Karpas-422 (cell line): Measurements from ENCODE around the gene MEIS1. TPM values are rescaled to one million over a fixed set of nuclear protein-coding genes. Genes with fewer than 3 reads are reported as not detected.

ENCODE experiments used
- DNase-seq: peaks from one replicate; pipeline ENCODE4 v3.0.0-alpha.2; 2015
- H2AFZ ChIP-seq: fragments of 200-600 bp; sonication (generic); 2 replicates; pipeline ENCODE4 v1.6.1; 2014; ENCODE audit warnings: antibody characterized with exemption, low read length, mixed read lengths
- H3K27ac ChIP-seq: fragments of 200-600 bp; sonication (generic); 2 replicates; pipeline ENCODE4 v1.5.1; 2014; ENCODE audit warnings: mild to moderate bottlenecking, low read length, moderate library complexity
- H3K27me3 ChIP-seq: fragments of 200-600 bp; sonication (generic); 2 replicates; pipeline ENCODE4 v1.6.1; 2014; ENCODE audit warnings: low read length, mixed read lengths
- H3K36me3 ChIP-seq: fragments of 200-600 bp; sonication (generic); 2 replicates; pipeline ENCODE4 v1.6.1; 2014; ENCODE audit warnings: low read length, mixed read lengths; ENCODE audit not compliant: insufficient read depth
- H3K4me1 ChIP-seq: fragments of 200-600 bp; sonication (generic); 2 replicates; pipeline ENCODE4 v1.6.1; 2014; ENCODE audit warnings: mild to moderate bottlenecking, low read length, mixed read lengths
- H3K4me2 ChIP-seq: fragments of 200-600 bp; sonication (generic); 2 replicates; pipeline ENCODE4 v1.6.1; 2014; ENCODE audit warnings: low read length, low read depth, mild to moderate bottlenecking; ENCODE audit not compliant: poor library complexity, severe bottlenecking
- H3K4me3 ChIP-seq: fragments of 200-600 bp; sonication (generic); 2 replicates; pipeline ENCODE4 v1.5.1; 2014; ENCODE audit warnings: mild to moderate bottlenecking, antibody characterized with exemption, low read length, mixed read lengths
- H3K79me2 ChIP-seq: fragments of 200-600 bp; sonication (generic); 2 replicates; pipeline ENCODE4 v1.6.1; 2014; ENCODE audit warnings: mild to moderate bottlenecking, low read length, mixed read lengths
- H3K9ac ChIP-seq: fragments of 200-600 bp; sonication (generic); 2 replicates; pipeline ENCODE4 v1.6.0; 2014; ENCODE audit warnings: low read length
- H3K9me2 ChIP-seq: fragments of 200-600 bp; sonication (generic), shearing (Covaris generic); replicated peaks from 2 replicates; pipeline ENCODE4 v1.6.0; 2014; ENCODE audit warnings: mild to moderate bottlenecking, low read length, moderate library complexity; ENCODE audit not compliant: insufficient read depth
- H3K9me3 ChIP-seq: fragments of 300-700, 200-600 bp; sonication (generic); 2 replicates; pipeline ENCODE4 v1.6.1; 2014; ENCODE audit warnings: low read length, mixed read lengths
- H4K20me1 ChIP-seq: fragments of 200-600 bp; sonication (generic); 2 replicates; pipeline ENCODE4 v1.6.1; 2014; ENCODE audit warnings: mild to moderate bottlenecking, antibody characterized with exemption, low read length, low read depth; ENCODE audit not compliant: insufficient read depth
- total RNA-seq: library from RNA; depleted of rRNA; stranded (reverse); fragments of >200 nt; shearing (Covaris generic); gene quantifications from 2 replicates; pipeline ENCODE4 v1.2.3, GENCODE V29; 2014; ENCODE audit warnings: low replicate concordance

MEIS1 gene
- total RNA-seq, 1 experiment from 2014 or later = 32.5 TPM

DNA sequence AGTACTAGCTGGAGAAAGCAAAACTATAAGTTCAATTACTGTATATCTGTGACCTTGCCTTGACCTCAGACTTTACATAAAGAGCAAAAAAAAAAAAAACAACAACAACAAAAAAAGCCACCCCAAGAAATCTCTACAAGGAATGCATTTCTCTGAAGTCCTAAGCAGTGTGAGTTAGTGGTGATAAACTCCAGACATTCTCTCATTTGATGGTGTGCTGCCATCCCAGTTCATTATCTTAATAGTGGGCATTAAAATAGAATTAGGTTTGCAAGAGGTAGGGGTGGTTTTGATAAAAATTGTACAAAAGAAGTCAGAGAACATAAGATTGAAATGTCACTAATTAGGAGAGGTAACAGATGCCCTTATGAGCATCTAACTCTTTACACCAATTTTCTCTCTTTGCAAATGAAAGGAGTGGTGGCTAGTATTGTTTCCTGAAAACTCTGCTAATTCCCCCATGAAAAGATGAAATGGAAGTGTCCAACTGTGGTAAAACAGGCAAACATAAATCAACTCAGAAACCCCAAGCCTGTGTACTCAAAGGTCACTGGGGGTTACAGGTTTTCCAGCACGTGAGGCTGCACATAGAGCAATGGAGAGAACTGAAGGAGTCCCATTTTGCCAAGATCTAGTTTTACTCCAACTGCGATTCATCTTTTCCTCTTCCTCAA is 131.9 kb downstream of the MEIS1 start:
- H3K27ac ChIP-seq = peak overlapping the region; percentile 97
- peak overlapping the region; percentile 60 for H3K9ac ChIP-seq
- H3K27me3 ChIP-seq = no peaks in the 10 kb centered on the region
- H3K79me2 ChIP-seq = no peaks in the 10 kb centered on the region
- H3K9me2 ChIP-seq = no peaks in the 10 kb centered on the region
- peak overlapping the region; percentile 54 for H3K4me3 ChIP-seq
- H3K4me1 ChIP-seq = peaks cover 90% of the 10 kb centered on the region
- peak; percentile 61 for DNase-seq
- H3K36me3 ChIP-seq = no peaks in the 10 kb centered on the region
- H4K20me1 ChIP-seq = no peaks in the 10 kb centered on the region
- H3K9me3 ChIP-seq = no peaks in the 10 kb centered on the region
- H3K4me2 ChIP-seq = peak overlapping the region; percentile 87
- H2AFZ ChIP-seq = peak overlapping the region; percentile 66

DNA sequence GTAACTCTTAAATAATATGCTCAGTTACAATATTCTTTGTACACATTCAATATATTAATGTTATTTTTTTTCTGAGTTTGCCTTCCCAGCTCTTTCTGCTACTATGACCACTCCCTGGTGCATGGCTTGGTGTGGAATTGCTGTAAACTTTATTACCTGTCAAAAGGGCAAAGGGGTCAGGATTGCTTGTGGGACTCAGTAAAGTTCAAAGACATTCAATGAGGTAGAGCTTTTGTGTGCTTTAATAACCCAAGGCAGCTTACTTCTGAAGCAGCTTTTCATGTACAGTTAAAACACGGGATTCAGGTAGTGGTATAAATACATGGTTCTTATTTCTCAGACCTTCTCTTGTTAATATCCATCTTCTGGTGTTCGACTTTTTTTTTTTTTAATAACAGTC is 132.8 kb downstream of the MEIS1 start:
- Histone ChIP-seq H3K9ac (peak overlapping the region; percentile 60), H3K4me1 (peaks cover 91% of the 10 kb centered on the region), H2AFZ (peak overlapping the region; percentile 66; the same call in 1 of the 2 replicates), H3K36me3 (no peaks in the 10 kb centered on the region), H3K79me2 (no peaks in the 10 kb centered on the region), H3K9me3 (no peaks in the 10 kb centered on the region), H3K9me2 (no peaks in the 10 kb centered on the region), H3K27me3 (no peaks in the 10 kb centered on the region), H3K4me2 (peak overlapping the region; percentile 87), H3K27ac (peak overlapping the region; percentile 97), H4K20me1 (no peaks in the 10 kb centered on the region), H3K4me3 (peak overlapping the region; percentile 54)
- peak; percentile 58 for DNase-seq

DNA sequence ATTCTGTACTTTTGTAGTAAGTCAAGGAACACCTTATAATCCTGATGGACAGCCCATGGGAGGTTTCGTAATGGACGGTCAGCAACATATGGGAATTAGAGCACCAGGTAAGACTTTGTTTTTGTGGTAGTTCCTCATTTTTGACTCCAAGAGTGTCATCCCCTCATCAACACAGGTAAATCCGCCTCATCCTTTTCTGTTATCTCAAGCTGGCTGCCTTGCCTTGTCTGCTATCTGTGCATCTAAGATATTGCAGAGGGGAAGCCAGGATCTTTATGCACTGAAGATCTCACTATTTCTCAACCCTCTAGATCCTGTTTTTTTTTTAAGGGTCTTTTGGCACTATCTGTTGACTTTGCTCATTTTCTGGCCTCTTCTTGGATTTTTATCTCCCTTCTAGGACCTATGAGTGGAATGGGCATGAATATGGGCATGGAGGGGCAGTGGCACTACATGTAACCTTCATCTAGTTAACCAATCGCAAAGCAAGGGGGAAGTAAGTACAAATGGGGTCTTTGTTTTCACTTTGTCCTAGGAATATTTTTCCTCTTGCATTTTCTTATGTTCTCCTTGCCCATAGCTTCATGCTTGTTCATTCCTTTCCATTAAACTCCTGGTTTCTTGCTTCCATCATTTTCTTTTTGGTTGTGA is 133.8 kb downstream of the MEIS1 start:
- peak; percentile 72 for DNase-seq
- Histone ChIP-seq H3K9me3 (no peaks in the 10 kb centered on the region), H3K27me3 (no peaks in the 10 kb centered on the region), H3K36me3 (no peaks in the 10 kb centered on the region), H4K20me1 (no peaks in the 10 kb centered on the region), H3K27ac (peak overlapping the region; percentile 97), H3K4me1 (peaks cover 91% of the 10 kb centered on the region), H3K9me2 (no peaks in the 10 kb centered on the region), H3K4me2 (peak overlapping the region; percentile 87), H3K79me2 (no peaks in the 10 kb centered on the region), H2AFZ (peak overlapping the region; percentile 66; the same call in 1 of the 2 replicates), H3K9ac (peak overlapping the region; percentile 60), H3K4me3 (peak overlapping the region; percentile 54)

DNA sequence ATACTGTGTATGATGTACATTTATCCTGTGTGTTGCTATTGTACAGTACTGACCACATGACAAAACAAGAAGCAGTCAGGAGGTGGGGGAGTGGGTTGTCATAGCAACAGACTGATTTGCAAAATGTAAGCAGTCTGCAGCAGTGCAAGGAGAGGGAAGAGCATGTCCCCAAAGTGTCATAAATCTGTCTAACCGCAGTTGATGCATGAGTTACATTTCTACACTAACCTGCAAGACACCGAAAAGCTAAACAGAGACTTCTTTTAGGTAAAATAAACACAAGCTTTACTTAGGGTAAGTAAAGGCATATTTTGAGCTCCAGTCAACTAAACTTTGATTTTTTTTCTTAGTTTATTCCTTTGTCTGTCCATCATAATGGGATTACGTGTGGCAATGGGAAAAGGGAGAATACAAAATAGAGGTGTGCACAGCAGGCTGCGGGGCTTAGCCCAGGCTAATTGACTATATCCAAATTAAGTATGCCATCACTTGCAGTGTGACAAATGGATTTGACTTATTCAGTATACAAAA is 134.5 kb downstream of the MEIS1 start:
- Histone ChIP-seq H4K20me1 (no peaks in the 10 kb centered on the region), H3K36me3 (no peaks in the 10 kb centered on the region), H3K4me2 (peak overlapping the region; percentile 87), H3K9me2 (no peaks in the 10 kb centered on the region), H3K4me3 (peak overlapping the region; percentile 54), H3K27me3 (no peaks in the 10 kb centered on the region), H3K9ac (peak overlapping the region; percentile 69), H3K4me1 (peaks cover 96% of the 10 kb centered on the region), H3K9me3 (no peaks in the 10 kb centered on the region), H3K27ac (peak overlapping the region; percentile 97), H2AFZ (no peak overlapping the region), H3K79me2 (no peaks in the 10 kb centered on the region)
- DNase-seq = peak; percentile 99

DNA sequence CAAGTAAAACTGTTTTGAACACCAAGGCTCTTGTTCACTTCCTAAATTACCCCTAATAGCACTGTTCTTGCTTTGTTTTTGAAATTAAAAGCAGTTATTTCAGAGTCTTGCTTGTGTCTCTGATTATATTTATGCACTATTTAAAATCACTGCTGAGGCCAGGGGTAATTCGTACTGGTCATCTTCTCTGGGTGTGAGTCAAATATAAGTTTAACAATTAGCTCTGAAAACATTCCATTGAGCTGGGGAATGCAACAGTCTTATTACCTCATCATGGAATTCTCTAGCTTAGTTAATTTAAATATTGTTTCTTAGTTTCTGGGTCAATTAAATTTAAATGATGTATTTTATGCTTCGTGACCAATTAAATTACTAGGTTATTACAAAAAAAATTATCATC is 135.0 kb downstream of the MEIS1 start:
- peak overlapping the region; percentile 54 for H3K4me3 ChIP-seq
- H3K4me2 ChIP-seq = peak overlapping the region; percentile 87
- H3K4me1 ChIP-seq = peaks cover 99% of the 10 kb centered on the region

DNA sequence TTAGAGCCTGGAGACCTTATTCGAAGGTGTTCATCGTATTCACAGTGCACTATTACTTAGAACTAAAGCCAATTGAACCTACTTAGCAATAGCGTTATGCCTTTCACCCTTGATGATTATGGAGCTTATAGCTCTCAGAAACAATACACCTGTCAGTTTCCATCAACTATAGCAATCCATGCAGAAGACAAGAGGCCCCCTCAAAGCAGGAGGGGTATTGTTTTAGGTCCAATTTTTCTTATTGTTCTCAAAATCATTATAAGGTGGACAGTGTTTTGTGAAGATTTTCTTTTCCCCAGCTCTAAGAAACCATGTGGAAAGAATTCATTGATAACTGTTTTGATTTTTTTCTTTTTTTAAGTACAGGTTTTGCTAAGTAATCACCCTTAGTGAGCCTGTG is 135.5 kb downstream of the MEIS1 start:
- DNase-seq = peak; percentile 52
- Histone ChIP-seq H3K9ac (peak overlapping the region; percentile 69), H2AFZ (peak overlapping the region; percentile 19)

More for the DNA sequence above, 135.0 kb downstream of the MEIS1 start:
- Histone ChIP-seq H2AFZ (no peak overlapping the region), H3K9me2 (no peaks in the 10 kb centered on the region), H3K27ac (peak overlapping the region; percentile 97), H3K9me3 (no peaks in the 10 kb centered on the region), H3K36me3 (no peaks in the 10 kb centered on the region), H3K27me3 (no peaks in the 10 kb centered on the region), H3K79me2 (no peaks in the 10 kb centered on the region), H3K9ac (peak overlapping the region; percentile 69), H4K20me1 (no peaks in the 10 kb centered on the region)
- DNase-seq = no peak

DNA sequence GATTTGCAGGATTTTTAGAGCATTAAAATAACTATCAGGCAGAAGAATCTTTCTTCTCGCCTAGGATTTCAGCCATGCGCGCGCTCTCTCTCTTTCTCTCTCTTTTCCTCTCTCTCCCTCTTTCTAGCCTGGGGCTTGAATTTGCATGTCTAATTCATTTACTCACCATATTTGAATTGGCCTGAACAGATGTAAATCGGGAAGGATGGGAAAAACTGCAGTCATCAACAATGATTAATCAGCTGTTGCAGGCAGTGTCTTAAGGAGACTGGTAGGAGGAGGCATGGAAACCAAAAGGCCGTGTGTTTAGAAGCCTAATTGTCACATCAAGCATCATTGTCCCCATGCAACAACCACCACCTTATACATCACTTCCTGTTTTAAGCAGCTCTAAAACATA is 137.0 kb downstream of the MEIS1 start:
- peak; percentile 64 for DNase-seq
- no peaks in the 10 kb centered on the region for H3K9me3 ChIP-seq
- H4K20me1 ChIP-seq = no peaks in the 10 kb centered on the region
- H3K79me2 ChIP-seq = no peaks in the 10 kb centered on the region
- peak overlapping the region; percentile 87 for H3K4me2 ChIP-seq
- H3K36me3 ChIP-seq = no peaks in the 10 kb centered on the region
- H3K27ac ChIP-seq = peak overlapping the region; percentile 97
- H3K9me2 ChIP-seq = no peaks in the 10 kb centered on the region
- peaks cover 86% of the 10 kb centered on the region for H3K4me1 ChIP-seq
- peak overlapping the region; percentile 7; the same call in 1 of the 2 replicates for H3K4me3 ChIP-seq
- no peak overlapping the region for H3K9ac ChIP-seq
- peak overlapping the region; percentile 52; the same call in 1 of the 2 replicates for H2AFZ ChIP-seq
- H3K27me3 ChIP-seq = no peaks in the 10 kb centered on the region

More for the DNA sequence above, 135.5 kb downstream of the MEIS1 start:
- Histone ChIP-seq H4K20me1 (no peaks in the 10 kb centered on the region), H3K4me2 (peak overlapping the region; percentile 87), H3K9me3 (no peaks in the 10 kb centered on the region), H3K9me2 (no peaks in the 10 kb centered on the region), H3K4me3 (peak overlapping the region; percentile 54), H3K36me3 (no peaks in the 10 kb centered on the region), H3K4me1 (peaks cover 99% of the 10 kb centered on the region), H3K27ac (peak overlapping the region; percentile 97), H3K79me2 (no peaks in the 10 kb centered on the region), H3K27me3 (no peaks in the 10 kb centered on the region)

DNA sequence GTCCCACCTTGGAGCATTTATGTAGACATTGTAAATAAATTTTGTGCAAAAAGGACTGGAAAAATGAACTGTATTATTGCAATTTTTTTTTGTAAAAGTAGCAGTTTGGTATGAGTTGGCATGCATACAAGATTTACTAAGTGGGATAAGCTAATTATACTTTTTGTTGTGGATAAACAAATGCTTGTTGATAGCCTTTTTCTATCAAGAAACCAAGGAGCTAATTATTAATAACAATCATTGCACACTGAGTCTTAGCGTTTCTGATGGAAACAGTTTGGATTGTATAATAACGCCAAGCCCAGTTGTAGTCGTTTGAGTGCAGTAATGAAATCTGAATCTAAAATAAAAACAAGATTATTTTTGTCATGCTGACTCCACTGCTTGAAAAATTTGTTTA is 137.5 kb downstream of the MEIS1 start:
- H4K20me1 ChIP-seq = no peaks in the 10 kb centered on the region
- H3K9me3 ChIP-seq = no peaks in the 10 kb centered on the region
- H3K79me2 ChIP-seq = no peaks in the 10 kb centered on the region
- H3K4me1 ChIP-seq = peaks cover 81% of the 10 kb centered on the region
- H2AFZ ChIP-seq = peak overlapping the region; percentile 52; the same call in 1 of the 2 replicates
- H3K9me2 ChIP-seq = no peaks in the 10 kb centered on the region
- no peak for DNase-seq
- no peaks in the 10 kb centered on the region for H3K27me3 ChIP-seq
- H3K4me2 ChIP-seq = peak overlapping the region; percentile 87
- H3K36me3 ChIP-seq = no peaks in the 10 kb centered on the region
- no peak overlapping the region for H3K9ac ChIP-seq
- H3K4me3 ChIP-seq = peak overlapping the region; percentile 7; the same call in 1 of the 2 replicates
- H3K27ac ChIP-seq = peak overlapping the region; percentile 97
